SK-N-SH (cell line): Measurements from ENCODE around the gene TNFAIP3. TPM values are rescaled to one million over a fixed set of nuclear protein-coding genes. Genes with fewer than 3 reads are reported as not detected.
"Not testable (repeated sequence)": the region's sequence is repeated elsewhere in the genome, so short reads cannot be mapped to it uniquely, and the experiment has no call there.

Experiments
- CTCF ChIA-PET: fragments of 300-600, 350-600 bp; formaldehyde crosslinking; extraction: SDS; loops from one replicate; lab custom pipeline; 2021; lab: Yijun Ruan, JAX
- POLR2A ChIA-PET: fragments of 350-600 bp; sonication (Branson Sonifier 250); formaldehyde crosslinking; extraction: SDS; loops from one replicate; lab custom pipeline; 2020; ENCODE audit warnings: antibody characterized with exemption, inconsistent platforms; lab: Yijun Ruan, JAX
- DNase-seq: peaks from one replicate; pipeline ENCODE4 v3.0.0; 2012
- H2AFZ ChIP-seq: fragments of 200-600 bp; sonication (generic); 2 replicates; pipeline ENCODE4 v1.8.1; 2016; ENCODE audit warnings: antibody characterized with exemption, mild to moderate bottlenecking, low read depth
- H3F3A ChIP-seq: fragments of 200-600 bp; sonication (generic); replicated peaks from 2 replicates; pipeline ENCODE3; 2016; ENCODE audit warnings: antibody characterized with exemption, mild to moderate bottlenecking; ENCODE audit not compliant: insufficient read depth
- H3K27ac ChIP-seq, 2 experiments: fragments of 200-500 bp in 1 of 2; fragments of 200-600 bp in 1 of 2; sonication (Bioruptor generic) in 1 of 2; sonication (generic), shearing (Covaris generic) in 1 of 2; 2 replicates each; pipeline versions ENCODE4 v1.5.1 to v1.6.1; 2014 to 2016; ENCODE audit warnings: low read depth in 2 of 2, inconsistent platforms in 1 of 2, low read length in 1 of 2, mild to moderate bottlenecking in 1 of 2, mixed read lengths in 1 of 2
- H3K27me3 ChIP-seq: fragments of 200-600 bp; sonication (generic), shearing (Covaris generic); 2 replicates; pipeline ENCODE4 v1.6.1; 2016; ENCODE audit warnings: mixed run types; ENCODE audit not compliant: insufficient read depth
- H3K36me3 ChIP-seq, 2 experiments: fragments of 200-500 bp in 1 of 2; fragments of 200-600 bp in 1 of 2; sonication (Bioruptor generic) in 1 of 2; sonication (generic) in 1 of 2; replicated peaks in 1 of 2; 2 replicates each; pipeline versions ENCODE3 to v1.5.1; 2014 to 2016; ENCODE audit warnings: low read length in 1 of 2, mild to moderate bottlenecking in 1 of 2; ENCODE audit not compliant: insufficient read depth in 2 of 2, control insufficient read depth in 1 of 2
- H3K4me1 ChIP-seq, 2 experiments: fragments of 200-500 bp in 1 of 2; fragments of 200-600 bp in 1 of 2; sonication (Bioruptor generic) in 1 of 2; sonication (generic), shearing (Covaris generic) in 1 of 2; 2 replicates each; pipeline versions ENCODE4 v1.5.1 to v1.6.1; 2014 to 2016; ENCODE audit warnings: low read depth in 1 of 2, low read length in 1 of 2, mixed run types in 1 of 2; ENCODE audit not compliant: insufficient read depth in 2 of 2, control insufficient read depth in 1 of 2
- H3K4me2 ChIP-seq: fragments of 200-600 bp; sonication (generic), shearing (Covaris generic); 2 replicates; pipeline ENCODE4 v1.6.1; 2017; ENCODE audit warnings: mixed run types
- H3K4me3 ChIP-seq, 2 experiments: fragments of 200-500 bp in 1 of 2; fragments of 200-600 bp in 1 of 2; sonication (Bioruptor generic) in 1 of 2; sonication (generic), shearing (Covaris generic) in 1 of 2; 2 replicates each; pipeline versions ENCODE4 v1.5.1 to v1.8.1; 2014 to 2016; ENCODE audit warnings: low read depth in 2 of 2, inconsistent platforms in 1 of 2, low read length in 1 of 2, mild to moderate bottlenecking in 1 of 2, mixed read lengths in 1 of 2, moderate library complexity in 1 of 2
- H3K79me2 ChIP-seq: fragments of 200-600 bp; sonication (generic); 2 replicates; pipeline ENCODE4 v1.8.1; 2017; ENCODE audit warnings: mild to moderate bottlenecking; ENCODE audit not compliant: insufficient read depth
- H3K9ac ChIP-seq: fragments of 200-600 bp; sonication (generic); 2 replicates; pipeline ENCODE4 v1.6.1; 2017; ENCODE audit warnings: mixed run types
- H3K9me2 ChIP-seq: fragments of 200-600 bp; sonication (generic); 2 replicates; pipeline ENCODE4 v1.6.1; 2017; ENCODE audit warnings: mixed run types
- H3K9me3 ChIP-seq: fragments of 200-600 bp; sonication (generic); 2 replicates; pipeline ENCODE4 v1.6.1; 2017; ENCODE audit warnings: mixed run types, mild to moderate bottlenecking, moderate library complexity
- H4K20me1 ChIP-seq: fragments of 200-600 bp; sonication (generic); 2 replicates; pipeline ENCODE4 v1.6.1; 2017; ENCODE audit warnings: mild to moderate bottlenecking, mixed run types; ENCODE audit not compliant: insufficient read depth
- CHD2 ChIP-seq: fragments of 150-350 bp; IDR thresholded peaks from 2 replicates; pipeline ENCODE4 v1.6.1; 2018; ENCODE audit warnings: low read length; ENCODE audit not compliant: partially characterized antibody
- FOXJ3 ChIP-seq: sonication (generic); formaldehyde crosslinking; IDR thresholded peaks from 2 replicates; pipeline ENCODE4 v1.5.1; 2020; ENCODE audit warnings: mild to moderate bottlenecking, missing genetic modification reagents
- GATA2 ChIP-seq: sonication (generic); formaldehyde crosslinking; IDR thresholded peaks from 2 replicates; pipeline ENCODE4 v1.5.0; 2020; ENCODE audit warnings: mild to moderate bottlenecking, missing genetic modification reagents
- MXI1 ChIP-seq: IDR thresholded peaks from 2 replicates; pipeline ENCODE4 v1.6.1; 2012; ENCODE audit warnings: mild to moderate bottlenecking, low read depth, low read length, improper control_type of control experiment
- RFX5 ChIP-seq: IDR thresholded peaks from 2 replicates; pipeline ENCODE4 v1.6.1; 2012; ENCODE audit warnings: mild to moderate bottlenecking, improper control_type of control experiment, low read length
- RXRA ChIP-seq: IDR thresholded peaks from 2 replicates; pipeline ENCODE4 v1.4.0; 2012; ENCODE audit warnings: low read depth, mild to moderate bottlenecking, borderline replicate concordance
- ZBTB33 ChIP-seq: IDR thresholded peaks from 2 replicates; pipeline ENCODE4 v1.4.0; 2012; ENCODE audit warnings: low read depth, borderline replicate concordance
- WGBS: methylation state at CpG from one replicate; pipeline ENCODE4 v1.1.6; 2017; ENCODE audit warnings: low lambda C conversion rate; 5-methylcytosine and 5-hydroxymethylcytosine counted together
- polyA plus RNA-seq, 3 experiments: library from polyadenylated mRNA; depleted of rRNA; stranded (reverse); fragments of >200 nt; gene quantifications; 2 replicates each; pipeline ENCODE4 v1.2.3, GENCODE V29; 2012

Gene TNFAIP3
- polyA plus RNA-seq, 1 of the 3 experiments (the other 2 are of a cell fraction), result 1.0 TPM

DNA sequence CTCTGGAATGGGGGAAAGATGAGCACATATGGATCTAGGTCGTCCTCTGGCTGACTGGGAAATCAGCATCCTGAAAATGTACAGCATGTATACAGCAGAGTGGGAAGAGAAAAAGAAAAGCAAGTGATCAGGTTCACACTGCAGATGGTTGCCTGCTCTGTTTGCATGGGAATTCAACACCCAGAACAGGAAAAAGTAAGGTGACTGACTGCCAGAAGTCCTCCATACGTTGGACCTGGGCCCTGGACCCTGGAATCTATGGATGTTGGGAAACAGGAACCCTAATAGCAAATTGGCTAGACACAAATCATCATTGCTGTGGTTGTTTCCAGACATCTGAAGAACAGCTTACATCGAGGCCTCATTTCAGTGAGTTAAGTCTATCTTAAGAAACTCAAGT is 30.3 kb upstream of the TNFAIP3 start (continued):
- TF ChIP-seq ZBTB33, result no peak
- TF ChIP-seq, all 33 proteins: peak for 0

GRCh38 chr6:137838090-137838489 is 29.0 kb upstream of the TNFAIP3 start:
- CTCF ChIA-PET, H3K9me3 ChIP-seq, H3K4me1 ChIP-seq, H3K36me3 ChIP-seq, H3K9me2 ChIP-seq, H3K27me3 ChIP-seq, DNase-seq, POLR2A ChIA-PET, H3K4me3 ChIP-seq, H3F3A ChIP-seq, H3K27ac ChIP-seq, H3K9ac ChIP-seq, H2AFZ ChIP-seq, H3K79me2 ChIP-seq, H3K4me2 ChIP-seq, H4K20me1 ChIP-seq: not testable (repeated sequence)
- 4% methylated on average over 2 of the region's 2 CpGs for WGBS

DNA sequence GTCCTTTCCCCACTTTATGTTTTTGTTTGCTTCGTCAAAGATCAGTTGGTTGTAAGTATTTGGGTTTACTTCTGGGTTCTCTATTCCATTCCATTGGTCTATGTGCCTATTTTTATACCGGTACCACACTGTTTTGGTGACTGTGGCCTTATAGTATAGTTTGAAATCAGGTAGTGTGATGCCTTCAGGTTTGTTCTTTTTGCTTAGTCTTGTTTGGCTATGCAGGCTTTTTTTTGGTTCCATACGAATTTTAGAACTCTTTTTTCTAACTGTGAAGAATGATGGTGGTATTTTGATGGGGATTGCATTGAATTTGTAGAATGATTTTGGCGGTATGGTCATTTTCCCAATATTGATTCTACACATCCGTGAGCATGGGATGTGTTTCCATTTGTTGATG is 28.5 kb upstream of the TNFAIP3 start:
- POLR2A ChIA-PET, H3K79me2 ChIP-seq, H3K27ac ChIP-seq, H3K9me2 ChIP-seq, H3K9ac ChIP-seq, H3K9me3 ChIP-seq, H3K4me1 ChIP-seq, H3K36me3 ChIP-seq, H3K4me3 ChIP-seq, CTCF ChIA-PET, H3K4me2 ChIP-seq, H3K27me3 ChIP-seq, DNase-seq, H4K20me1 ChIP-seq, H2AFZ ChIP-seq, H3F3A ChIP-seq: not testable (repeated sequence)
- 6% methylated on average over 5 of the region's 5 CpGs for WGBS

DNA sequence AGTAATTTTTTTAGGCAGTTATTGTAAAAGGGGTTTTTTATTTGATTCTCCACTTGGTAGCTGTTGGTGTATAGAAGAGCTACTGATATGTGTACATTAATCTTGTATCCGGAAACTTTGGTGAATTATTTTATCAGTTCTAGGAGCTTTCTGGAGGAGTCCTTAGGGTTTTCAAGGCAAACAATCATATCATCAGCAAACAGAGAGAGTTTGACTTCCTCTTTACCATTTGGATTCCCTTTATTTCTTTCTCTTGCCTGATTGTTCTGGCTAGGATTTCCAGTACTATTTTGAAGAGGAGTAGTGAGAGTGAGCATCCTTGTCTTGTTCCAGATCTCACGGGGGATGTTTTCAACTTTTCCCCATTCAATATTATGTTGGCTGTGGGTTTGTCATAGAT is 28.0 kb upstream of the TNFAIP3 start:
- Histone ChIP-seq H3K9me2 (no peaks in the 10 kb centered on the region), H3K36me3 (no peaks in the 10 kb centered on the region), H3K4me1 (no peaks in the 10 kb centered on the region), H3K27ac (no peak overlapping the region), H2AFZ (no peak overlapping the region), H3F3A (no peaks in the 10 kb centered on the region), H3K9ac (no peak overlapping the region), H3K9me3 (no peaks in the 10 kb centered on the region), H3K4me3 (no peak overlapping the region), H4K20me1 (no peaks in the 10 kb centered on the region), H3K27me3 (no peaks in the 10 kb centered on the region), H3K79me2 (no peaks in the 10 kb centered on the region), H3K4me2 (no peak overlapping the region)
- DNase-seq, result no peak
- POLR2A ChIA-PET, result no interaction called here
- WGBS, result 9% methylated on average over 2 of the region's 2 CpGs
- CTCF ChIA-PET, result no interaction called here
- TF ChIP-seq CHD2, result no peak
- no peak for TF ChIP-seq RXRA
- TF ChIP-seq FOXJ3 (CRISPR knock-in tag), result no peak
- no peak for TF ChIP-seq MXI1
- TF ChIP-seq GATA2 (CRISPR knock-in tag), result no peak
- no peak for TF ChIP-seq RFX5
